Ascending aorta (tissue), 2 donors: ENCODE measurements around the gene DNAJC13. TPM values are rescaled to one million over a fixed set of nuclear protein-coding genes. Genes with fewer than 3 reads are reported as not detected.

Source experiments
- DNase-seq, 2 donors: peaks; one replicate each; pipeline ENCODE4 v3.0.0-alpha.2; 2019; ENCODE audit warnings: low spot score in 2 of 2
- H3K27ac ChIP-seq, 2 donors: fragments of 200-600 bp; sonication (generic); one replicate each; pipeline ENCODE4 v1.5.1; 2016 to 2017; ENCODE audit warnings: mild to moderate bottlenecking in 1 of 2
- H3K27me3 ChIP-seq: fragments of 200-600 bp; sonication (generic); one replicate; pipeline ENCODE4 v1.5.1; 2017
- H3K36me3 ChIP-seq, 2 donors: fragments of 200-600 bp; sonication (generic); one replicate each; pipeline ENCODE4 v1.5.1; 2016
- H3K4me1 ChIP-seq, 2 donors: fragments of 200-600 bp; sonication (generic); one replicate each; pipeline ENCODE4 v1.5.1; 2016 to 2017; ENCODE audit warnings: mild to moderate bottlenecking in 1 of 2
- H3K4me3 ChIP-seq, 2 donors: fragments of 200-600 bp; sonication (generic); one replicate each; pipeline ENCODE4 v1.5.1; 2016 to 2017; ENCODE audit warnings: mild to moderate bottlenecking in 1 of 2
- H3K9me3 ChIP-seq, 2 donors: fragments of 200-600 bp; sonication (generic); one replicate each; pipeline ENCODE4 v1.5.1; 2016
- intact Hi-C: fragments of 100-400 bp; cut with DNase I; formaldehyde crosslinking; loops from one replicate; pipeline ENCODE4 v1.15.1; 2023
- total RNA-seq: library from RNA; depleted of rRNA; stranded (reverse); fragments of >200 nt; gene quantifications from one replicate; pipeline ENCODE4 v1.1.0, GENCODE V29; 2016
- TF ChIP-seq, protein P1 (sequence below), 3 experiments: fragments of 200-600 bp in 2 of 3; fragments of 450-650 bp in 1 of 3; sonication (generic) in 2 of 3; IDR thresholded peaks; one replicate each; pipeline ENCODE4 v1.5.1; 2016 to 2019; ENCODE audit warnings: antibody characterized with exemption in 3 of 3, mild to moderate bottlenecking in 1 of 3, moderate library complexity in 1 of 3

DNAJC13 gene
- total RNA-seq, 1 donor from 2014 or later = 29.4 TPM

DNA sequence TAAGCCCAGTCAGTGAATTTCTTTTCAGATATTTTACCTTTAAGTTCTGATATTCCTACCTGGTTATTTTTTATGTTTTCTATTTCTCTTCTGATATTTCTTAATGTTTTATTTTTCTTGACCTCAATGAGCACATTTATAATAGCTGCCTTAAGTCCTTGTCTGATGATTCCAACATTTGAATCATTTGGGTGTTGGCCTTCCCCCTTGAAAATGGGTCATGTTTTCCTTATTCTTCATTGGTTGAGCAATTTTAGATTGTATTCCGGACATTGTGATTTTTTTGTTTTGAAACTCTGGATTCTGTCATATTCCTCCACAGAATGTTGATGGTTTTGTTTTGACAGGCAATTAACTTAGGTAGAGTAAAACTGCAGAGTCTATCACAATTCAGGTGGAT, 170.1 kb downstream of the DNAJC13 start:
- no peak overlapping the region for H3K27ac ChIP-seq
- H3K4me1 ChIP-seq = peaks cover 0 to 4% of the 10 kb centered on the region in 2 donors
- H3K36me3 ChIP-seq = no peaks in the 10 kb centered on the region
- no peak for DNase-seq
- H3K4me3 ChIP-seq = no peak overlapping the region
- intact Hi-C loops = no loop called here
- TF ChIP-seq, protein P1, sequence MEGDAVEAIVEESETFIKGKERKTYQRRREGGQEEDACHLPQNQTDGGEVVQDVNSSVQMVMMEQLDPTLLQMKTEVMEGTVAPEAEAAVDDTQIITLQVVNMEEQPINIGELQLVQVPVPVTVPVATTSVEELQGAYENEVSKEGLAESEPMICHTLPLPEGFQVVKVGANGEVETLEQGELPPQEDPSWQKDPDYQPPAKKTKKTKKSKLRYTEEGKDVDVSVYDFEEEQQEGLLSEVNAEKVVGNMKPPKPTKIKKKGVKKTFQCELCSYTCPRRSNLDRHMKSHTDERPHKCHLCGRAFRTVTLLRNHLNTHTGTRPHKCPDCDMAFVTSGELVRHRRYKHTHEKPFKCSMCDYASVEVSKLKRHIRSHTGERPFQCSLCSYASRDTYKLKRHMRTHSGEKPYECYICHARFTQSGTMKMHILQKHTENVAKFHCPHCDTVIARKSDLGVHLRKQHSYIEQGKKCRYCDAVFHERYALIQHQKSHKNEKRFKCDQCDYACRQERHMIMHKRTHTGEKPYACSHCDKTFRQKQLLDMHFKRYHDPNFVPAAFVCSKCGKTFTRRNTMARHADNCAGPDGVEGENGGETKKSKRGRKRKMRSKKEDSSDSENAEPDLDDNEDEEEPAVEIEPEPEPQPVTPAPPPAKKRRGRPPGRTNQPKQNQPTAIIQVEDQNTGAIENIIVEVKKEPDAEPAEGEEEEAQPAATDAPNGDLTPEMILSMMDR (IDR thresholded peaks at IDR 0.05) = no peak
- H3K9me3 ChIP-seq = no peaks in the 10 kb centered on the region
- H3K27me3 ChIP-seq = no peaks in the 10 kb centered on the region

Other genes starting within 250 kb of the DNAJC13 start
- 0.43 TPM for gene ACP3, start 100.1 kb upstream of the DNAJC13 start, total RNA-seq
- 12.8 TPM for gene ACKR4, start 179.8 kb downstream of the DNAJC13 start, total RNA-seq
- gene ACAD11, start 242.3 kb downstream of the DNAJC13 start, total RNA-seq = 10.7 TPM
- 21.2 TPM for gene UBA5, start 242.8 kb downstream of the DNAJC13 start, total RNA-seq